RPMI7951 (cell line): Measurements from ENCODE around the gene VTA1. TPM values are rescaled to one million over a fixed set of nuclear protein-coding genes. Genes with fewer than 3 reads are reported as not detected.
"Not testable (repeated sequence)": the region's sequence is repeated elsewhere in the genome, so short reads cannot be mapped to it uniquely, and the experiment has no call there.

Experiments used
- DNase-seq: peaks from one replicate; pipeline ENCODE4 v3.0.0-alpha.2; 2012; ENCODE audit warnings: low read depth
- total RNA-seq: library from RNA; depleted of rRNA; stranded (reverse); fragments of >200 nt; shearing (Covaris generic); gene quantifications from 2 replicates; pipeline ENCODE4 v1.2.3, GENCODE V29; 2014; rRNA removed

Gene VTA1, protein sequence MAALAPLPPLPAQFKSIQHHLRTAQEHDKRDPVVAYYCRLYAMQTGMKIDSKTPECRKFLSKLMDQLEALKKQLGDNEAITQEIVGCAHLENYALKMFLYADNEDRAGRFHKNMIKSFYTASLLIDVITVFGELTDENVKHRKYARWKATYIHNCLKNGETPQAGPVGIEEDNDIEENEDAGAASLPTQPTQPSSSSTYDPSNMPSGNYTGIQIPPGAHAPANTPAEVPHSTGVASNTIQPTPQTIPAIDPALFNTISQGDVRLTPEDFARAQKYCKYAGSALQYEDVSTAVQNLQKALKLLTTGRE
- total RNA-seq, result 108 and 128 TPM in 2 replicates

DNA sequence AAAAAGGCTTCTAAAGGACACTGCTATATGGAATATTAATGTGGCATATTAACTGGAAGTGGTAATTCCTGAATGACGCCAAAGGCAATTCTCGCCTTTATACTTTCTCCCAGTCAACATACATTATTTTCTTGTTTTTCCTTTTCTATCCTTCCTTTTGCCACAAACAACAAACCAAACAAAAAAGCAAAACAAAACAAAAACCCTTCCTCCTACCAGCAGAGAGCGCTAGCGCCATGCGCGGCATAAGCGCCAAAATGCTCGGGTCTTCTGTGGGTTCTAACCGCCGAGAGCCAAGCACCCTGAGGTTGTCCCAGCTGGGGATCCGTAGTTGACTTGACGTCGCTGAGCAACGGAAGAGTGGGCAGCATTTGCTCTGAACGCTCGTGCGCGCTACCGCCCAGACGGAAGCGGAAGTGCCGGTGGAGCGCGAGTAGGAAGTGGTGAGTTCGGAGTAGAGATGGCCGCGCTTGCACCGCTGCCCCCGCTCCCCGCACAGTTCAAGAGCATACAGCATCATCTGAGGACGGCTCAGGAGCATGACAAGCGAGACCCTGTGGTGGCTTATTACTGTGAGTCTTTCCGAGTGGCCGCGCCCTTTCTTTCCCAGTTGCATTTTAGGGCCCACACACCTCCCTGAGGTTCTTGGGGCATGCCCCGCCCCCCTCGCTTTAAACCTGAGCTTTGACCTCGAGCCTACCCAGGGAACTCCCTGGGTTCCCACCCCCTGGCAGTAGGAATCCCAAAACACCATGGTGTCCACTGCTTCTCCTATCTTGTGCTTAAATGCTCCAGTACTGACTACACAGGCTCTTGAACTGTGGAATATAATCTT is at the start of gene VTA1, which contains the start of gene NMBR:
VTA1 (plus strand) TSS at position 436 of the 835 bp plus-strand sequence; CDS start at position 461, 25 bp downstream.
NMBR (minus strand) TSS at position 295 of the 835 bp plus-strand sequence. CDS start 58,464 bp downstream, outside the sequence.
- DNase-seq, result peak; percentile 99

DNA sequence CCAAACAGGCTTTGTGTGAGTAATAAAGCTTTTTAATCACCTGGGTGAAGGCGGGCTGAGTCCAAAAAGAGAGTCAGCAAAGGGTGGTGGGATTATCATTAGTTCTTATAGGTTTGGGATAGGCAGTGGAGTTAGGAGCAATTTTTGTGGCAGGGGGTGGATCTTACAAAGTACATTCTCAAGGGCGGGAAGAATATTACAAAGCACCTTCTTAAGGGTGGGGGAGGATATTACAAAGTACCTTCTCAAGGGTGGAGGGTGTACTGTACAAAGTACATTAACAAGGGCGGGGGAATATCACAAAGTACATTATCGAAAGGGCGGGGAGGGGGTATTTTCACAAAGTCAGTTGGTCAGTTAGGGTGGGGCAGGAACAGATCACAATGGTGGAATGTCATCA is 42.2 kb upstream of the VTA1 start:
- DNase-seq, result not testable (repeated sequence)

GRCh38 chr6:142110820-142111219 is 36.2 kb upstream of the VTA1 start:
- not testable (repeated sequence) for DNase-seq

DNA sequence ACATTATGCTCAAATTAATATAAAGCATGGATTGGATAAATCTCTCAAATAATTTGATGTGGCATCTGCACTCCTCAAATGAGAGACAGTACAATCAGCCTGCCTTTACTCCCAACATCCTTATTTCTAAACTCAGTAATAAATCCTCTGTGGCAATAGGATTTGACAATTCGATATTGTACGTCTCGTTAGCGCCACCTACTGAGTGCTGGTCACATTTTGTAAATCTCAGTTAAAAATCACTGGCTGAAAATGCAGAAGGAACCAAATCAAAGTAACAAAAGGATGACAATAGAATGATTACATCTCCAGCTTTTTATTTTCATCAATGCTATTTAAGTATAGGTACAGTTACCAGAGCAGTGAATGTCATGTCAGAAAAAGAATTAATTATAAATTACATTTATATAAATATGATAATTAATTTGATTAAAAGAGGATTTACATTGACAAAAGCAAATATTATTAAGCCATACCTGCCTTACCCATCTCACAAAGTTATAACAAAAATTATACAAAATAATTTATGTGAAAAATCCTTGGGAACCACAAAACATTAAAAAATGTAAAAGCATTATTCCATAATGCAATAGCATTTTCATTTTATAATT is 34.5 kb upstream of the VTA1 start:
- peak; percentile 69 for DNase-seq

DNA sequence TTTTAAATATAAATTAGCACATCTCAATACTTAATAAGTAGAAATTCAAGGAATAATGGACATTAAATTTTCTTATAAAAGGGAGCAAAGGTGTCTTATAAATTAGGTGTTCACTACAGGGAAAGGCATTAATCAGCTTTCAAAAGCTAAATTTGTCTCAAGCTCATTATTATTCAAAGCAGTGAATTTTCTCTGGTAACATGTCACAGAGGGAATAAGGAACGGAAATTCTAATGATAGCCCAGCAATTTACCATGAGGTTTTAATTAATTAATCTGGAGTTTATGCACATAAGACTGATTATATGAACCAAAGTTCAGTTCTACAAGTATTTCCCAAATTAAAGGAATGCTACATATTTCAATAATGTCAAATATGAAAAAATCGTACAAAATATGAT is 29.7 kb upstream of the VTA1 start:
- no peak for DNase-seq

GRCh38 chr6:142118328-142118727 is 28.7 kb upstream of the VTA1 start:
- peak; percentile 14 for DNase-seq

DNA sequence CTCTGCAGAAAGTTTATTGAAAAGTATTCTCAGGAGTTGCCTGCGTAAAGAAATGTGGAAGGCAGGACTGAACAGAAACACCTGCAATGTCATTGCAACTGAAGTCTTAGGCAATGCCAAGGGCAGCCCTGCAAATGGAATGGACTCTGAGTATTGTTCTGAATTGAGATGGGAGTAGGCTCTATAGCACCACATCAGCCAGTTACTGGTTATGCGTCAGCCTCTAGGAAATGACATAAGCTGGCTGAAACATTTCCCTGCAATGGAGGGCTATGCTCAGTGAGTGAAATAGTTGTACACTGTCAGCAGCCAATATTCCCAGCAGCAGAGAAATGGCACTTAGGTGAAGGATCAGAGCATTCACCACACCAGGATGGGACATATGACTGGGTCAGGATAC is 28.1 kb upstream of the VTA1 start:
- DNase-seq, result peak; percentile 6

GRCh38 chr6:142121342-142121741 is 25.7 kb upstream of the VTA1 start:
- no peak for DNase-seq

DNA sequence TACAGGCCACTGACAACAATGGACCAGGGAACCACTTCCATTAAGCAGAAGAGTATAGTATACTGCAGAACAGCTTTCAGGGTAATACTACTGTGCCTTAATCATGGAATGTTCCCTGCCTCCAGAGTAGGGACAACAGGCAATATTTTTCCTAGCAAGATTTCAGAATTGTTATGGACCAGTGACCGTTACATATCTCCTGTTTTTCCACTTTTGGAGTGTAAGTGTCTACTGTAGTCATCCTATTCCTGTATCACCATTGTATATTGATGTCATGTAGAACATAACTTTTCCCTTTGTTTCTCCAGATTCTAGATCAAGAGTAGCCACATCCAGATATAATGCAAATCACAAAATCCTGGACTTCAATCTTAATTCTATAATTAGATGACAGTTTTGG is 16.2 kb upstream of the VTA1 start:
- DNase-seq, result no peak

DNA sequence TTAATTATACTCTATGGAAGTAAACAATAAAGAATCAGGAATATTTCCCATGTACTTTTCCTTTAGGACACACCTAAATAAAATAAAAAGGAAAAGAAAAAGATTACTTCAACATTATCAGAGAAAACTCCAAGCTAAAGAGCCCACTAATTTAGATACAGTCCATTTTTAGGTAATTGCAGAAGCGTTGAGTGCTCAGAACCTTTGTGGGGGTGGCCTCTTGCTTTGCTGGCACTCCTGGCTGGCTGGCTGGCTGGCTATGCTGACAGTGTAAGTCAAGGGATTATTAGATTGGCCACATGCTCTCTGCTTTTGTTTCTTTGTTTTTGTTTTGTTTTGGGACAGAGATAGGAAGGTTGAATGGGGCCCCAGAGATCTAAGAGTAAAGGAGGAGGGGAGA is 14.4 kb upstream of the VTA1 start, which contains the start of gene GJE1:
GJE1 (plus strand) TSS at position 301 of the 400 bp plus-strand sequence. CDS start 234 bp downstream, outside the sequence.
- DNase-seq, result no peak

DNA sequence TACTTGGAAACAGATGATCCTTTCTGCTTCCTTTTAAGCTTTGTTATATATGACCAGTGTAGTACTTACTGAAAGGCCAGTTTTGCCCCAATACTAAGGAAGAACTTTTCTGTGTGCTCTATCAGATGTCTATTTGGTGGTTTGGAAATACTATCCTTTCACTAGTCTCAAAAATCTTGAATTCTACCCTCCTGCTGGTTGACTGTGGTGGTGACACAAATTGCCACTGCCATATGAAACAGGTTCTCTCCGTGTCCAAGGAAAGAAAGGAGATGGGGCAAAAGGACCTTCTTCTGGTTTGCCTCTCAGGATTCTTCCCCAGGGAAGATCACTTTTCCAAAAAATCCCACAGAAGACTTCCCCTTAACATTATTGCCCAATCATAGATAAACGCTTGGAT is 8.2 kb upstream of the VTA1 start:
- no peak for DNase-seq

DNA sequence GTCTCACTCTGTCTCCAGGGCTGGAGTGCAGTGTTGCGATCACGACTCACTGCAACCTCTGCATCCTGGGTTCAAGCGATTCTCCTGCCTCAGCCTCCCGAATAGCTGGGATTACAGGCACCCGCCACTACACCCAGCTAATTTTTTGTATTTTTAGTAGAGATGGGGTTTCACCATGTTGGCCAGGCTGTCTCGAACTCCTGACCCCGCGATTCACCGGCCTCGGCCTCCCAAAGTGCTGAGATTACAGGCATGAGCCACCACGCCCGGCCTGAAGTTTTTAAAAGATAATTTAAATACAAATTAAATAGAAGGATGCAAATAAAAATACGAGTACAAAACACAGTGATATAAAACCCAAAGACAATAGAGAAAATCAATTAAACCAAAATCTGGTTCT is 5.5 kb upstream of the VTA1 start:
- DNase-seq, result not testable (repeated sequence)

DNA sequence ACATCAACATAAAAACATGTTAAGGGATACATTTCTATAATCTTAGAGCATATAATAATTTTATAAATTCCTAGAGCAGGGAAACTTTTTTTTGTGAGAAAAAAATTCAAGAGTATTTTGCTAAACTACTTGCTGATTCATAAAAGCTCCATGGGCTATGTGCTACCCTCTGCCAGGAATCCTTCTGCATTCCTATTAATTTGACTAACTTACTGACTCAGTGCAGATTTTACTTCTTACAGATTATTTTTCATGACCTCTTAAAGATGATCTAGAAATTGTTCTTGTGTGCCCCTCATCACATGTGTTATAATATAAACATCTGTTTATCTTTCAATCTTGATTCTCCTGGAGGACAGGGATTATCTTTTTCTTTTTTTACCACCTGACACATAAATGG is 5.7 kb downstream of the VTA1 start:
- peak; percentile 11 for DNase-seq

- no peak for DNase-seq
Observed at GRCh38 chr6:142153196-142153595, 6.1 kb downstream of the VTA1 start.

GRCh38 chr6:142154336-142154735 is 7.3 kb downstream of the VTA1 start:
- no peak for DNase-seq

DNA sequence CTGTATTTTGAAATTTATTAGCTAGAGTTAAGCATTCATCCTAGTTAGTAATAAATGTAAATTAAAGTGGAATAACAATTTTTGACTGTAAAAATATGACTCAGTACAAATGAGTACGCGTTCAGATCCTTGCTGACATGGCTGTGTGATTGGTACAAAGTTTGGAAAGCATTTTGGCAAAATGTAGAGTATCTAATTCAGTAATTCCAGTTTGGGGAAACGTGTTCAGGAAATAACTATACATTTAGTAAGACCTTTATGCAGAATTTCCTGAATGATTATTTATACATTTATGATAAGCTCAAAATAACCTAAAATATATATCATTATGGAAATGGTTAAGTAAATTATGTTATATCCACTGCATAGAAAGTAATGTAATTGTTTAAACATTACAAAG is 8.0 kb downstream of the VTA1 start:
- no peak for DNase-seq

- DNase-seq, result peak; percentile 18
Observed at GRCh38 chr6:142155895-142156757, 9.1 kb downstream of the VTA1 start.

DNA sequence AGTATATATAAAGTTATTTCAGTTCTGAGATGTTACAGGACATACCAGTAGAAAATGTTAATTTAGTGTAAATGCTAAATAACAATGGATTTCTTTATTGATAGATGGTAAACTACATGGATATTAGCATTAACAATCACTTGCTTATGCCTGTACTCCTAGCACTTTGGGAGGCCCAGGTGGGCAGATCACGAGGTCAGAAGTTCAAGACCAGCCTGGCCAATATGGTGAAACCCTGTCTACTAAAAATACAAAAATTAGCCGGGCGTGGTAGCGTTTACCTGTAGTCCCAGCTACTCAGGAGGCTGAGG is 9.7 kb downstream of the VTA1 start:
- DNase-seq, result not testable (repeated sequence)

GRCh38 chr6:142162780-142163179 is 15.7 kb downstream of the VTA1 start:
- no peak for DNase-seq

- DNase-seq, result no peak
Observed at GRCh38 chr6:142165227-142165626, 18.2 kb downstream of the VTA1 start.

DNA sequence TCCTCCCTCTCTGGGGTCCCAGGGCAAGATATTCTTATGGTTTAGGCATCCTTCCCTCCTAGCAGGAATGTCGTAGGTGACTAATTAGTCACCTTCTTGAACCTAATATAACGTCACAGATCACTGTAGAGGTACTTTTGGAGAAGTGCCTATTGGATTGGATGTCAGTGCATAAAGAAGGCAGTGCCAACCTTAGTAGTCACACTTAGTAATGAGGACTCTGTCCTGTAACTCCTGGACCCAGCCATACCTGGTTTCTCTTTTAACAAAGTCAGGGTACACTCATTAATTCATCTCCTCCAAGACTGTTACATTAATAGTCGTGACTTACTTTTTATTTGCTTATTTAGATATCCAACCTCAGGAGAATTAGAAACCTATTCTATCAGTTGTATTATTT is 20.0 kb downstream of the VTA1 start:
- DNase-seq, result no peak

DNA sequence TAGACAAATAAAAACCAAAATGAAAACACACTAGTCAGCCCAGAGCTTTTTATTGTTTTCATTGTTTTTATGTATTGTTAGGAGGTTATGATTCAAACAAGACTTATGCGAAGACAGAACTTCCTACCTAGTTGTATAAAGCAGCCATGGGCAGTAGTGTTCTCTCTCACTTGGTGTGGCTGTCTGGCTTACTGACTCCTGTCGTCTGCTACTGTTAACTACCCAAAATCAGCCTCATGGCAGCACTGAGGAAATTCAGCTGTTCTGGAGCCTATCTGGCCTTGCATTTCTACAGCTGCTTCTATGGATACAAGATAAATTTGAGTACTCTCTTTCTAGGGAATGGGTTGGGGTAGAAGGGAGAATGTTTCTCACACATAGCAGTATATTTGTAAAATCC is 20.4 kb downstream of the VTA1 start:
- no peak for DNase-seq
